Endothelial cell of umbilical vein (primary cell): ENCODE results near the gene SNAPC4.

ENCODE experiments used
- EZH2 ChIP-seq: IDR thresholded peaks from 2 replicates; pipeline ENCODE4 v1.6.1; 2012; ENCODE audit warnings: borderline replicate concordance, low read depth, mild to moderate bottlenecking, moderate library complexity, low read length, inconsistent platforms; ENCODE audit not compliant: severe bottlenecking
- FOS ChIP-seq: IDR thresholded peaks from 2 replicates; pipeline ENCODE4 v1.6.1; 2011; ENCODE audit warnings: mild to moderate bottlenecking, low read length, moderate library complexity, borderline replicate concordance; ENCODE audit not compliant: insufficient read depth
- MAX ChIP-seq: IDR thresholded peaks from 2 replicates; pipeline ENCODE4 v1.6.1; 2011; ENCODE audit not compliant: insufficient read depth, insufficient read length
- POLR2A ChIP-seq: IDR thresholded peaks from 2 replicates; pipeline ENCODE4 v1.6.1; 2012; ENCODE audit warnings: low read depth, mild to moderate bottlenecking, control low read depth, low read length
- POLR2AphosphoS5 ChIP-seq: IDR thresholded peaks from 2 replicates; pipeline ENCODE4 v1.6.1; 2012; ENCODE audit warnings: low read depth, mild to moderate bottlenecking, control low read depth, low read length, moderate library complexity; ENCODE audit not compliant: insufficient read depth
- TF ChIP-seq, protein P1 (sequence below), 2 donors: IDR thresholded peaks; 1 replicate in 1 of 2; 2 replicates in 1 of 2; pipeline ENCODE4 v1.5.1; 2011; ENCODE audit warnings: low read length in 2 of 2, mild to moderate bottlenecking in 2 of 2, moderate library complexity in 2 of 2, control low read depth in 1 of 2, inconsistent platforms in 1 of 2, low read depth in 1 of 2; ENCODE audit not compliant: insufficient read depth in 1 of 2; ENCODE audit errors: extremely low read depth in 1 of 2

DNA sequence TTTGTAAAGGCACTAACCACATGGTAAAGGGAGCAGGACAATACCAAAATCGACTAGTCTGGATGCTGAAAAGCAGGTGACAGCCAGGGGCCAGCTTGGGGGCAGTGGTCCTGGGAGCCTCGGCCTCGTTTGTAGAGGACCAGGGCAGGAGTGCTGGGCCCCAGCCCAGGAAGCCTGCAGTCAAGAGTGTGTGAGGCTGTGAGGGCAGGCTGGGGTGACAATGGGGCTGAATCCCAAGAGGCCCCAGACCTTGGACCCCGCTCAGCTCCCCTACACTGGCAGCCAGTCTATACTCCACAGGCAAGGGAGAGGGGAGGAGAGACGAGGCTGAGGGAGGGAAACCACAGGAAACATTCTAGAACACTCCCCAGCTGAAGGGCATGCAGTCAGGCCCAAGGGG lies 42.3 kb upstream of the SNAPC4 start:
- TF ChIP-seq, protein P1, sequence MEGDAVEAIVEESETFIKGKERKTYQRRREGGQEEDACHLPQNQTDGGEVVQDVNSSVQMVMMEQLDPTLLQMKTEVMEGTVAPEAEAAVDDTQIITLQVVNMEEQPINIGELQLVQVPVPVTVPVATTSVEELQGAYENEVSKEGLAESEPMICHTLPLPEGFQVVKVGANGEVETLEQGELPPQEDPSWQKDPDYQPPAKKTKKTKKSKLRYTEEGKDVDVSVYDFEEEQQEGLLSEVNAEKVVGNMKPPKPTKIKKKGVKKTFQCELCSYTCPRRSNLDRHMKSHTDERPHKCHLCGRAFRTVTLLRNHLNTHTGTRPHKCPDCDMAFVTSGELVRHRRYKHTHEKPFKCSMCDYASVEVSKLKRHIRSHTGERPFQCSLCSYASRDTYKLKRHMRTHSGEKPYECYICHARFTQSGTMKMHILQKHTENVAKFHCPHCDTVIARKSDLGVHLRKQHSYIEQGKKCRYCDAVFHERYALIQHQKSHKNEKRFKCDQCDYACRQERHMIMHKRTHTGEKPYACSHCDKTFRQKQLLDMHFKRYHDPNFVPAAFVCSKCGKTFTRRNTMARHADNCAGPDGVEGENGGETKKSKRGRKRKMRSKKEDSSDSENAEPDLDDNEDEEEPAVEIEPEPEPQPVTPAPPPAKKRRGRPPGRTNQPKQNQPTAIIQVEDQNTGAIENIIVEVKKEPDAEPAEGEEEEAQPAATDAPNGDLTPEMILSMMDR (IDR thresholded peaks at IDR 0.05; ENCODE audit: extremely low read depth in 1 of 2, insufficient read depth in 1 of 2, low read depth in 1 of 2, low read length in 2 of 2) = no peak
- TF ChIP-seq MAX (no peak), POLR2A (no peak), FOS (no peak), EZH2 (no peak), POLR2AphosphoS5 (no peak)
